ENCODE measurements around the gene AWAT2. TPM values are rescaled to one million over a fixed set of nuclear protein-coding genes. Genes with fewer than 3 reads are reported as not detected.
"Not testable (repeated sequence)": the region's sequence is repeated elsewhere in the genome, so short reads cannot be mapped to it uniquely, and the experiment has no call there.

The AWAT2 gene
- total RNA-seq, 2 donors from 2014 or later: not detected

GRCh38 chrX:70012756-70013155 is 37.0 kb downstream of the AWAT2 start:
- DNase-seq (no peak), ATAC-seq (no peak)
- intact Hi-C loops (cut with DNase I): no loop called here

GRCh38 chrX:70009970-70010369 is 39.8 kb downstream of the AWAT2 start:
- intact Hi-C loops (cut with DNase I): loop anchor here in 1 of 2 donors (10.0 kb wide), 1 partner anchor 395 kb away; the partner anchor contains the start of gene EDA
- no peak for DNase-seq
- no peak for ATAC-seq

- intact Hi-C loops (cut with DNase I): loop anchor here in 1 of 2 donors (10.0 kb wide), 1 partner anchor 394 kb away; the partner anchor contains the start of gene EDA
- ATAC-seq (no peak), DNase-seq (no peak)
These were observed 40.7 kb downstream of the AWAT2 start for GRCh38 chrX:70009049-70009448.

GRCh38 chrX:70007946-70008345 is 41.8 kb downstream of the AWAT2 start:
- no peak for ATAC-seq
- no peak for DNase-seq
- intact Hi-C loops (cut with DNase I): loop anchor here in 1 of 2 donors (10.0 kb wide), 1 partner anchor 393 kb away; the partner anchor contains the start of gene EDA

GRCh38 chrX:70001708-70002341 is 47.9 kb downstream of the AWAT2 start:
- intact Hi-C loops (cut with DNase I): loop anchor here in 1 of 2 donors (10.0 kb wide), 1 partner anchor 387 kb away; the partner anchor contains the start of gene EDA
- DNase-seq: no peak
- peak; percentile 74 to 77 for ATAC-seq

- intact Hi-C loops (cut with DNase I): loop anchor here in 1 of 2 donors (10.0 kb wide), 1 partner anchor 386 kb away; the partner anchor contains the start of gene EDA
- ATAC-seq (peak; percentile 80 to 88), DNase-seq (peak; percentile 47)
These were observed 48.5 kb downstream of the AWAT2 start for GRCh38 chrX:70001269-70001668.

GRCh38 chrX:69998299-69998698 is 51.4 kb downstream of the AWAT2 start:
- intact Hi-C loops (cut with DNase I): not testable (repeated sequence)

GRCh38 chrX:69996113-69996468 is 53.6 kb downstream of the AWAT2 start:
- DNase-seq: no peak
- intact Hi-C loops (cut with DNase I): no loop called here
- no peak for ATAC-seq

More at GRCh38 chrX:69998299-69998698, 51.4 kb downstream of the AWAT2 start:
- not testable (repeated sequence) for ATAC-seq, DNase-seq

- intact Hi-C loops (cut with DNase I): no loop called here
- ATAC-seq (peak in 1 of 2 donors; percentile 46), DNase-seq (no peak)
These were observed 54.2 kb downstream of the AWAT2 start for GRCh38 chrX:69995362-69996112.

- no peak for ATAC-seq
- intact Hi-C loops (cut with DNase I): no loop called here
These were observed 56.2 kb downstream of the AWAT2 start for GRCh38 chrX:69993494-69993893.

GRCh38 chrX:69991685-69992084 is 58.1 kb downstream of the AWAT2 start:
- ATAC-seq (no peak), DNase-seq (no peak)
- intact Hi-C loops (cut with DNase I): no loop called here

More at GRCh38 chrX:69993494-69993893, 56.2 kb downstream of the AWAT2 start:
- DNase-seq: no peak

Small RNA genes lying within 50 kb of the gene (microRNA-seq; reads per million reads assigned to microRNA genes)
- 26.4 to 42.3 reads per million in 2 donors for gene MIR676

Other genes with a start within 250 kb of the AWAT2 start
- not detected for gene OTUD6A, start 12.5 kb upstream of the AWAT2 start, total RNA-seq
- 10 to 100 TPM; 39.8 to 41.6 TPM for gene IGBP1, start 83.5 kb upstream of the AWAT2 start, total RNA-seq
- gene DGAT2L6, start 127.5 kb upstream of the AWAT2 start, total RNA-seq: not detected
- gene AWAT1, start 184.7 kb upstream of the AWAT2 start, total RNA-seq: not detected
- gene P2RY4, start 210.3 kb upstream of the AWAT2 start, total RNA-seq: under 1 TPM in 1 of 2 donors, not detected in 1; 0.16 TPM
- not detected for gene ARR3, start 218.4 kb upstream of the AWAT2 start, total RNA-seq
- gene RAB41, start 232.2 kb upstream of the AWAT2 start, total RNA-seq: not detected
- 10 to 100 TPM; 33.7 to 37.1 TPM for gene PDZD11, start 240.0 kb upstream of the AWAT2 start, total RNA-seq
- under 1 TPM; 0.29 to 0.68 TPM for gene KIF4A, start 240.2 kb upstream of the AWAT2 start, total RNA-seq